NCI-H524 treated with DMSO at 0.1 percent for 48 hours (cell line): ENCODE data around the gene STUB1.
"Not testable (repeated sequence)": the region's sequence is repeated elsewhere in the genome, so short reads cannot be mapped to it uniquely, and the experiment has no call there.

Source experiments
- DNase-seq: peaks from one replicate; lab custom pipeline; 2025; lab: John Stamatoyannopoulos, UW

Gene STUB1

DNA sequence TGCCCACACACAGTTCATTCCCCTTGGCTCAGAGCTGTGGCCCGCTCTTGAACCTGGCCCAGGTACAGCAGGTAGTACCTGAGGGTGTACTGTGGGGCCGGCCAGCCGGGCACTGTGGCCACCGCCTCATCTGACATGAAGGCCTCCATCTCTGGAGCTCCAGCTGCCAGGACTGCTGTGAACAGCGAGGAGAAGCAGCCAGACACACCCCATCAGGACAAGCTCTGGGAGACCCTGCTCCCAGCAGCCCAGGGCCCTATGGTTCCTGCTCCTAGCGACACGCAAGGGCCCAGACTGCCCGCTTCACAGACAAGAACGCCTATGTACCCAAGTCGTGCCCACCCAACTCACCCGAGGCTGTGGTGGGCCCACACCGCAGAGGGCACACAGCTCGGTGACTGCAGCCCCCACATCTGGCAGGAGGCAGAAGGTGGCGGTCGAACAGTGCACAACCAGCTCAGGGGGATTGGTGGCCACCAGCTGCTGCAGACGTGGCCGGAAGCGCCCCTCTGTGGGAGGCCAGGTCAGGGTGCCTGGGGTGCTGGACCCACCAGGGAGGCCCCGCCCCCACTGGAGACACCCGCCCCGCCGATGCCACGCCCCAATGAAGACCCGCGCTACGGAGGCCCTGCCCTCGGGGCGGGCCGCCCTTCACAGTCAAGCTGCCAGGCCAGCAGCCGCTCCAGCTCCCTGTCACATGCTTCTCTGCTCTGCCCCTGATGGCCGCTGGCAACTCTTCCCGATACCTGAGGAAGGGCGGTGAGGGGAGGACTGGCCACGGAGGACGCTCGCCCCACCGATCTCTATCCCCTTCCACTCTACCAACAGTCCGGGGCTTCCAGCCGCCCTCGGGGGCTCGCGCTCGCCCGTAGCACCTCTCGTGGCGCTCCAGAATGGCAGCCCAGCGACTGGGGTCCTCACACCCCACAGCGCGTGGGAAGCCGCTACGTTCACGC, 1.1 kb upstream of the STUB1 start:
- peak; percentile 17 for DNase-seq

DNA sequence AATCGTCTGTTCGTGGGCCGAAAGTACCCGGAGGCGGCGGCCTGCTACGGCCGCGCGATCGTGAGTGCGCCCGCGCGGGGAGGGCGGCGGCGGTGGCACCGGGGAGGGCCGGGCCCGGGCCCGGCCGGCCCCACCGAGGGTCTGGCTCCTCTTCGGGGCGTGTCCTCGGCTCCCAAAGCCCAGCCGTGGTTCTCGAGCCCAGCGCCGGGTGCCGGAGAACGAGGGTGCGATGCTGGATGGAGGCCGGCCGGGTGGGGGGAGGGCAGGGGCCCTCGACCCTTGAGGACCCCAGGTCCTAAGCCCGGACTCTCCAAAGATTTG, 375 bp downstream of the STUB1 start:
- no peak for DNase-seq

DNA sequence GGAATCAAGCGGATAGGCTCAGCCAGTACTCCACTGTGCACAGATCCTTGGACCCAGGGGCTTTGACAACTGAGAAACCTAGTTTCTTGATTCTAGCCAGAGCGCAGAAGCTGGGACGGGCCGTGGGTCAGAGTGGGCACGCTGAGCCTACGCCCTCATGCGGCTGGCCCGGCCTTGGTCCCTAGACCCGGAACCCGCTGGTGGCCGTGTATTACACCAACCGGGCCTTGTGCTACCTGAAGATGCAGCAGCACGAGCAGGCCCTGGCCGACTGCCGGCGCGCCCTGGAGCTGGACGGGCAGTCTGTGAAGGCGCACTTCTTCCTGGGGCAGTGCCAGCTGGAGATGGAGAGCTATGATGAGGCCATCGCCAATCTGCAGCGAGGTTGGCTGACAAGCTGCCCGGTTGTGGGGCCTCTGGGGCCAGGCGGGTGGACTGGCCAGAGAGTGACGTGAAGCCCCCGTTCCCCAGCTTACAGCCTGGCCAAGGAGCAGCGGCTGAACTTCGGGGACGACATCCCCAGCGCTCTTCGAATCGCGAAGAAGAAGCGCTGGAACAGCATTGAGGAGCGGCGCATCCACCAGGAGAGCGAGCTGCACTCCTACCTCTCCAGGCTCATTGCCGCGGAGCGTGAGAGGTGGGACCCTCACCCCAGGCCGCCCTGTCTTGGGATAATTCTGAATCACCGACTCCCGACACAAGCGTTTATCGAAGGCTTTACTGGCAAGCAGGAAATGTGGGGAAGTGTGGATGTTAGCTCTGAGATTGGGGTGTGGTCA, 946 bp downstream of the STUB1 start:
- no peak for DNase-seq

DNA sequence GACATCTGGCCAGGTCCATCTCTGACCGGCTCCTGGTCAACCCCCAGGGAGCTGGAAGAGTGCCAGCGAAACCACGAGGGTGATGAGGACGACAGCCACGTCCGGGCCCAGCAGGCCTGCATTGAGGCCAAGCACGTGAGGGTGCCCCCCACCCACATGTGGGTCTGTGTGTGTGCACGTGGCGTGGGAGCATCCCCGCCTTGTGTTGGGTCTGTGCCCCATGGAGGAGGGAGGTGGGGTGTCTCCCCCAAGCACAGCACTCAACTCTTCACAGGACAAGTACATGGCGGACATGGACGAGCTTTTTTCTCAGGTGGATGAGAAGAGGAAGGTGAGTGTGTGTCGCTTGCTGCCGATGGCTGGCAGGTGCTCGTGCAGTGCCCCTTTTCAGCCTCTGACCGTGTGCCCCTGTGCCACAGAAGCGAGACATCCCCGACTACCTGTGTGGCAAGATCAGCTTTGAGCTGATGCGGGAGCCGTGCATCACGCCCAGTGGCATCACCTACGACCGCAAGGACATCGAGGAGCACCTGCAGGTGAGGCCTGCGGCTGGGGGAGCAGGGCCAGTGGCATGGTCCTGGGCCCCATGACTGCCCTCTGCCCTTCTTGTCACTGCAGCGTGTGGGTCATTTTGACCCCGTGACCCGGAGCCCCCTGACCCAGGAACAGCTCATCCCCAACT, 1.7 kb downstream of the STUB1 start:
- DNase-seq, result no peak

DNA sequence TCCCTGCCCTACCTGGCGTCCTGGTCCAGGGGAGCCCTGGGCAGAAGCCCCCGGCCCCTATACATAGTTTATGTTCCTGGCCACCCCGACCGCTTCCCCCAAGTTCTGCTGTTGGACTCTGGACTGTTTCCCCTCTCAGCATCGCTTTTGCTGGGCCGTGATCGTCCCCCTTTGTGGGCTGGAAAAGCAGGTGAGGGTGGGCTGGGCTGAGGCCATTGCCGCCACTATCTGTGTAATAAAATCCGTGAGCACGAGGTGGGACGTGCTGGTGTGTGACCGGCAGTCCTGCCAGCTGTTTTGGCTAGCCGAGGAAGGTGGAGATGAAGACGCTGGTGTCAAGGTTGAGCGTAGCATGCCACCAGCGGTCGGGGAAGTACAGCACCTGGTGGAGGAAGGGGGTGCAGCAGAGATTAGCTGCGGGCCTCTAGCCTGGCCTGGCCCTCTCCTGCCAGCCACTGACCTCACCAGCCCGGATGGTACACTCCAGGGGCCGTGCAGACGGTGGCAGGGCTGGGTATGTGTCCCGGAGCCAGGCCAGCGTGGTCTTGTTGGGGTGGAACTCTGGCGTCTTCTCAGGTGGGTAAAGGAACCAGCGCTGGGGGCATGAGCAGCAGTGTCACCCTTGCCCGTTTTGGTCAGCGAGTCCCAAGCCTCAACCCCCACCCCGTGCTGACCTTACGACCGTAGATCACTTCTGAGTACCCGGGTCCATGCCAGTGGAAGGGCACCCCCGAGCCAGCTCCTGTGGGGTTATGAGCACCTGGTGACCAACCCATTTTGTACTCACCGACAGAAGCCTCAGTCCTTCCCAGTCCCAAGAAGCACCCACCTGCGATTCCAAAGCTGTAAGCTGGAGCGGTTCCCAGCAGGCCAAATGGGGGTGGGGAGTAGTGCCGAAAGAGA, 2.5 kb downstream of the STUB1 start:
- no peak for DNase-seq

DNA sequence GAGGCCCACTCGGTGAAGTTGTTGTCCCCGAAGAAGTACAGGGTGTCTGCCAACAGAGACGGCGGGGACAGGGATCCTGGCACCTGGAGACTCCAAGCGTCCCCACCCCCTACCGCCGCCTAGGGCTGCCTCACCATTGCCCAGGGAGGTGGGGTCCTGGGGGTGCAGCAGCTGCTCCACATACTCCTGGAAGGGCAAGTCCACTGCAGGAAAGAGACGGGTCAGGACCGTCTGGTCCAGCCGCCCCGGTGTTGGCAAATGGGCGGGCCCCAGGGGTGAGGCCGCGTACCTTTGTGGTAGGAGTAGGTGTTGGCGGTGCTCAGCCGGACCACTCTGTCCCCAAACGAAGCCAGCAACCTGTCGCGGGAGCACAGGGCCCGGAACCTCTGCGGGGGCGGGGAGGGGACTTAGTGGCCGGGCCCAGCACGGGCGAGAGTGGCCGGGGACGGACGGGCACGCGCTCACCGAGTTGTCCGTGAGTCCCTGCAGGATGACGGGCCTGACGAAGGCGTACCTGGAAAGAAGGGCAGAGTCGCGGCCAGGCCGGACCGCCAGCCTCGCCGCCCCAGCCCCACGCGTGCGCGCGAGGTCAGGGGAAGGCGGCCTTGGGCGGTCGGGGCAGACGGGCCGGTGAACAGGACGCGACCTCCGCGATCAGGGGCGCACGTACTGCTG, 3.3 kb downstream of the STUB1 start:
- DNase-seq, result no peak

DNA sequence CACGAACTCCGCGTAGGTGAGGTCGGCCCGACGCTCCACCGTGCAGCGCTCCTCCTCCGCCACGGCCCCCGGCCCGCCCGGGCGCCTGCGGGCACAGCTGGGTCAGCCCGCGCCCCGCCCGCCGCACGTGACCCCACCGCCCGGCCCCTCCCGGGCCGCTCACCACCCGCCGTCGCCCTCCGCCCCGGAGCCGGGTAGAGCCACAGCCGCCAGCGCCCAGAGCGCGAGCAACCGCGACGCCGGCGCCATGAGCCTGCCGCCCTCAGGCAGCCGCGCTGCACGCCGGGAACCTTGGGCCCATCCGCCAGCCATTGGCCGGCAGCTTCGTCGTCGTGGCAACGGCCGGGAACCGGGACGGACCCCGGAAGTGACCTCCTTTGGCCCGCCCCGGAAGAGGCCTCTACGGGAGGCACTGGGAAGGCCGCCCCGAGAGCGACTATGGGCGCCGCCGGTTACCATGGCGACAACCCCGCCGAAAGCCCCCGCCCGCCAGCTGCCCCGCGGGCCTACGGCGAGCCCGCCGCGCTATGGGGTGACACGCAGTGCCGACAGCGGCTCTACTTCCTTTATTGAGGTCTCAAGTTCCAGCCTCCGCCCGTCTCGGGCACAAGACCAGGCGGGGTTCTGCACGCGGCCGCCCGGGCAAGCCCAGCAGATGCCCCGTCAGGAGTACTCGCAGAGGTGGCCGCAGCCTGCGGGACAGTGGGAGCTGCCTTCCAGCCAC, 4.0 kb downstream of the STUB1 start, which contains the start of gene JMJD8:
Gene JMJD8, minus strand, starts transcription at position 264 of the 724 bp plus-strand sequence. Its CDS starts 15 bp downstream, at position 249.
- peak; percentile 63 for DNase-seq

DNA sequence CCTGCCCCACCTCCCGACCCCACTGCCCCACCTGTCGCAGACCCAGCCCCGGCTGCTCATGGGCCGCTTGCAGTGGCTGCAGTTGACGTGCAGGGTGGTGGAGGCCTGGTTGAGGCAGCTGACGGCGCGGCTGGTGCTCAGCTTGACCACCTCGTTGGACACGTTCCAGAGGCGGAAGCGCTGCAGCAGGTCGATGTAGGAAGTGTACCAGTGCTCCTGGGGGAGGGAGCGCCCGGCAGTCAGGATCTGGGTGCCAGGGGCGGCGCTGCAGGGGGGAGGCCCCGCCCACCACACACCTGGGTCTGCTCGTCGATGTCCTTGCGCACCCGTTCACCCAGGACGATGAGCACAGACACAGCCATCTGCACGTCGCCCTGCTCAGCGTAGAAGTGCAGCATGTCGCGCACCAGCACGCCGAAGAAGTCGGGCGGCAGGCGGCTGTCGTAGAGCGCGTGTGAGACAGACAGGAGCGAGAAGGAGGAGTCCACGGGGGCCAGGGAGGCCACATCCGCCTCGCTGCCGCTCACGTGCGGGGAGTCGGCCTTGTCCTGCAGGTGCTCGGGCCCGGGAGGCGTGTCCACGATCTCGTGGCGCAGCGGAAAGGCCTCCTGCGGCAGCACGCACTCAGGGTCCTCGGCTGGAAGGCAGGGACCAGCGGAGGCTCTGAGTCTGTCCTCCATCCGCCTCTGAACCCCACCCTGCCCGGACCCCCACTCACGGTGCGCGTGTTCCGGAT, 4.9 kb downstream of the STUB1 start:
- DNase-seq, result no peak

DNA sequence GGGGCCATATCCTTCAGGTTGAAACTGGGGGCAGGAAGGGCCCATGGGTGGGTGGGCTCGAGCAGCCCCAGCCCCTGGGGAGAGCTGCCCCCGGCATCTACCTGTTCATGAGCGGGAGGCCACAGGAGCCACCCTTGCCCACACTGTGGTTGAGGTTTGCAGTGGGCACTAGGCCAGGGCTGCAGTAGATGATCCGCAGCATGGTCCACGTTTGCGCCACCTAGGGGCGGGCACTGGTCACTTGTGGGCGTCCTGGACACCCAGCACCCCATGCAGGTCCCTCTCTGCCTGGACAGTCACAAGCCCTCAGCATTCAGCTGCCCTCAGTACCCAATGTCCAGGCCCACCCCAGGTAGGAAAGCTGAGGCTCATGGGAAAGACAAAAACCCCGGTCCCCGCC, 5.8 kb downstream of the STUB1 start:
- no peak for DNase-seq

DNA sequence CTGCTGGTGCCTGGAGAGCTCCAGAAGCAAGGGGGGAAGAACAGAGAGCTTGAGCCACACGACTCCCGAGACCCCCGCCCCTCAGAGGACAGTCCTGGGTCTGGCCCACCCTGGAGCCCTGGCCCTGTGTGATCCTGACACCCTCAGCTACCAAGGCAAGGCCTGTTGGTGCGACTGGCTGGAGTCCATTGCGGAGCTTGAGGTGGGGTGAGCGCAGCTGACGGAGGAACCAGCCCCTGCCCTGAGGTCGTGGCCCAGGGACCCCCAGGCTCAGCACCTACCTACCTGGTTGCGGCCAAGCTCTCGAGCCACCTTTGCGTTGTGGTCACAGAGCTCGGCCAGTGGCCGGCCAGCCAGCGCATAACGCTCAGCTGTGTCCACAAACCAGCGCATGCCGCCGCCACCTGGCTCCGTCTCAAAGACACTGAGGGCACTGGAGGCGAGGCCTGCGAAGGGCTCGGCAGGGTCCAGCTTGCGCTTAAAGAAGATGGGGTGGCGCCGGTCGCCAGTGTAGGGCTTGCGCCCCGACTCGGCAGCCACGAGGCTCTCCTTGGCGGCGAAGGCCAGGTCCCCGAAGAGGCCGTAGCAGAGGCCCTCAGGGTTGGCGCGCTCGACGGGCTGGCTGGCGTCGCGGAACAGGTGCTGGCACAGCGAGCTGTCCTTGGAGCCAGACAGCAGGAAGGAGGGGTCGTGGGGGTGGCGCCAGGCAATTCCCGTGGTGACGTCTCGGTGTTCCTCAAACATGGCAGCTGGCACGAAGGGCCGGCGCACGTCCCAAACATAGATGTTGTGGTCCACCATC, 6.5 kb downstream of the STUB1 start:
- no peak for DNase-seq

DNA sequence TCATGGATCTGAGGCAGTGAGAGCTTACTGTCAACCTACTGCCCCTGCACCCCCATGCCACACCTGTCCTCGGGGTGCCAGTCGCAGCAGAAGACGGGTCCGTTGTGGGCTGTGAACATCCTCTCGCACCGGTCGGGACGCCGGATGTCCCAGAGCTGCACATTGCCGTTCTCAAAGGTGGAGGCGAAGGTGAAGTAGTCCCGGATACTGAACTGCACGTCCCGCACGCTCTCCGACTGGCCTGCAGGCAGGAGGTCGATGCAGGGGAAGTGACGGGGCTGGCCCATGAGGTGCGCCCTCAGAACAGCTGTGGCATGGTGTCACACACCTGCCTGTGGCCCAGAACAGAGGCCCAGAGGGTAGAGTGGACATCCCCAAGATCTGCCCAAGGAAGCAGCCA, 7.3 kb downstream of the STUB1 start:
- DNase-seq, result no peak

DNA sequence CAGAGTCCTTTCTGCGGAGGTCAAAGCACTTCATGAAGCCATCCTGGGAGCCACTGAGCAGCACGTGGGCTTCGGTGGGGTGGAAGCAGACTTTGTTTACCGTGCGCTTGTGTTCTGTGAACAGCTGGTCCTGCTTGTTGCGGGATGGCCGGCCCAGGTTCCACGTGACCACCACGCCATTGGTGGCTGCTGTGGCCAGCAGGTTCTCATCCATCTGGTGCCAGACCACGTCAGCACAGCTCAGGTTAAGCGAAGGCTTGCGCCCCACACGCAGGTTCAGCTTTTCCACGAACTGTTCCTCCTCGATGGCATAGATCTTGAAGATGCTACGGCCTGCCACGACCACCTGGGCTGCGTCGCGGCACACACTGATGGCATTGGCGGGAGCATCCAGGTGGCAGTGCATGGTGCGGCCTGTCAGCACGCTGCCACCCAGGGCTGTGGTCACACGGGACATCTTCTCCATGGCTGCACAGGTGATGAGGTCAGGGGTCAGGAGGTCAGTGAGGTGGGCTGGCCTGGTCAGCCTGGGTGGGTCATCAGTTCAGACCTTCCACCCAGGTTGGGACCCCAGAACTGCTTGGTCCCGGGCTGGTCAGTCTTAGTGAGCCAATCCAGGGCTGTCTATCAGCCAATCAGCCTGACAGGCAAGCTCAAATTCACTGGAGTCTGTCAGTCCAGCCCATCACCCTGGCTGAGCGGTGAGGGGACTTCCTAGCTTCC, 9.1 kb downstream of the STUB1 start:
- DNase-seq, result no peak

DNA sequence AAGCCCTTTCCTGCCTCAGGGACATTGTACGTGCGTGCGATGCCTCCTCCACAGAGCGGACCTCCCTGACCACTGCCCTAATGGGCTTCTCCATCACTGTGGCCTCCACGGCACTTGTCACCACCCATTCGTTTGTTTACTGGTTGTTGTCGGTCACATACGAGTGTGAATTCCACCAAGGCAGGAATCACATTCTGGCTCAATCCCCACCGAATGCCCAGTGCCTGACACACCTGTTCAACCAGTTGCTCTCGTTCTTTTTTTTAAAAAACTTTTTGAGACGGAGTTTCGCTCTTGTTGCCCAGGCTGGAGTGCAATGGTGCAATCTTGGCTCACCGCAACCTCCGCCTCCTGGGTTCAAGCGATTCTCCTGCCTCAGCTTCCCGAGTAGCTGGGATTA, 11.0 kb downstream of the STUB1 start:
- not testable (repeated sequence) for DNase-seq

DNA sequence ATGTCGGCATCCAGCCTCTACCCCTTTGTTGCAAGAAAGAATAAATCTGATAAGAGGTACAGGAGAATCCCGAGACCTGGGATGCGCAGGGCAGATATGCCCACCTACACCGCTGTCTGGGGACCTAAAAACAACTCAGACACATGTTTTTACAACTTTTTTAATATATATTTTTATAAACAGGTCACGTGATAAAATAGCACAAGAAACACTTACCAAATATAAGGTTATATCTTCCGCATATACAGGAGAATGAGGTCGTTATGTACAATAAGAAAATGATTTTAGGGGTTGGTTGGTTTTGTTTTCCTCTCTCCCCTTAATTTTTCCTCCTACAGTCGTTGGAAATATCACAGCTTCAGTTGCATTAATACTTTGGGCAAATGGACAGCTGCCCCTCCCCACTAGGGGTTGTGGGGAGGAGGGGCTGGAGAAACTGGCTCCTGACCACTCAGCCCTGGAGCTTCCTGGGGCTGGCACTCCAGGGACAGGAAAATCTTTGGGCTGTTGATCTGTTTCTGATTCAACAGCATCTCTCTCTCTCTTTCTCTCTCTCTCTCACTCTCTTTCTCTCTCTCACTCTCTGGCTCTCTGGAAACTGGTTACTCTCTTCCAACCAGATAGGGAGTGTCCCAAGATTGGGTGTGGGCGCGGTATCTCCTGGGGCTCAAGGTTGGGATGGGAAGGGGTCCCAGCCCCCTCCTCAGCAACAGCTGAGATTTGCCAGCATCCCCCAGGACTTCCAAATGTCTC, 12.3 kb downstream of the STUB1 start:
- DNase-seq, result no peak

DNA sequence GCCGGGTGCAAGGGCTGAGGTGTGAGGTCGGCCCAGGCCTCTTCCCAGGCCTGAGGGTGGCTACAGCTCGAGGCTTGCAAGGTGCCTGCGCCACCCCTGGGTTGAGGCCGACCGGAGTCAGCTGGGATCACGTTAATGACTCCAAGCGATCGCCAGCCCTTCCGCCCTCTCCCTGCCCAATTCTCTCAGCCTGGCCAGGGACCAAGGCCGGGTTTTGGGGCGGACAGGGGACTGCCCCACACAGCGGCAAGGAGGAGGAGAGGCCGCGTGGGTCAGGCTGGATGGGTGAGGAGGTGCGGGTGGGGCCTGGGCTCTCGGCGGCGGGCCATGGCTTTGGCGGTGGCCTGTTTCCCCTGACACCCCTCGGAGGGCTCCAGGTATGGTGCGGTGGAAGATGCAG, 13.2 kb downstream of the STUB1 start:
- no peak for DNase-seq

DNA sequence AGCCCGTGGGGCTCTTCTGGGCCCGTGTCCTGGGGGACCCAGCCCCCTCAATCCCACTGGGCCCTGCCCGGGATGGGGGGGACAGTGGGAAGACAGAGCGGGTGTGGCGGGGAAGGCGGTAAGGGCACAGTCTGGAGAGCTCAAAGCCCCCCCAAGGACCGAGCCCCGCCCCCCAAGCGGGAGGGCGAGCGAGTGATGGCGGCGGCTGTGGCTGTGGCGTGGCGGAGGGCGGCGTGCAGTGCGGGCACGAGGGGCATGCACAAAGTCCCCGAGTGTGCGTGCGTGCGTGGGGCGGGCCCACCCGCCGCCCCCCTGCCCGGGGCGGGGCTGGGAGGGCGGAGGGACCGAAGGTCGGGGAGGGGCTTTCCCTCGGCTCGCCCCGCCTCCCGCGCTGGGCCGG, 13.6 kb downstream of the STUB1 start:
- DNase-seq, result no peak

DNA sequence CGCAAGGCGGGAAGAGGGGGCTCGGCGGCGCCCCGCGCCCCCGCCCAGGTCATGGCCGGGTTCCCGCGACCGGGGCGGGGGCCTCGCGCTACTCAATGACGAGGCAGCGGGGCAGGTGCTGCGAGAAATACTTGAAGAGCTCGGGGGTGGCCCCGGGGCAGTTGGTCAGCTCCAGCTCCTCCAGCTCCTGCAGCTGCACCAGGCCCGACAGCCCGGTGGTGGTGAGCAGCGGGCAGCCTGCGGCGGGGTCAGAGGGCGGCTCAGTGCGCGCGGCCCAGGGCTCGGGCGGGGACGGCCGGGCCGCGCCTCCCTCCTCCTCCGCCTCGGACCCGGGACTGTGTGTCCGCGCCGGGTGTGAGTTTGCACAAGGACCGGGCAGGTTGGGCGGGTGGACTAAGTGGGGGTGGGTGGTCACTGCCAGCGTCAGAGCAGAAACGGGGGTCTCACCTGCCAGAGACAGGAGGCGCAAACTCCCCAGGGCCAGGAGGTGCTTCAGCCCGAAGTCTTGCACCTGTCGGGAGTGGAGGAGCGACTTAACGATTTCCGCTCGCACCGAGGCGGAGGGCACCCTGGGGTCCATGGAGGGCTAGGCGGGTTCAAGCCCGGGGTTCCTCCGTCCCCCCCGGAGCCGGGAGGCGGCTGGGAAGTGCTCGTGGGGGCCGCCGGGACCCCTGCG, 14.1 kb downstream of the STUB1 start:
- DNase-seq, result no peak
